Neural cell (in vitro differentiated cells): Measurements from ENCODE around the gene POSTN. TPM values are rescaled to one million over a fixed set of nuclear protein-coding genes. Genes with fewer than 3 reads are reported as not detected.

Experiments used
- H2AFZ ChIP-seq: fragments of 200-600, 300-800 bp; sonication (generic), shearing (Covaris generic); 2 replicates; pipeline ENCODE4 v1.6.0; 2014; ENCODE audit warnings: low read depth, mild to moderate bottlenecking, antibody characterized with exemption, low read length, moderate library complexity
- H3F3A ChIP-seq: fragments of 200-600 bp; shearing (Covaris generic); 2 replicates; pipeline ENCODE4 v1.6.1; 2016; ENCODE audit warnings: mild to moderate bottlenecking, moderate library complexity, mixed read lengths, antibody characterized with exemption, low read length; ENCODE audit not compliant: insufficient read depth, poor library complexity, severe bottlenecking
- H3K27ac ChIP-seq: fragments of 200-600, 300-800 bp; sonication (generic), shearing (Covaris generic); 2 replicates; pipeline ENCODE4 v1.5.1; 2014; ENCODE audit warnings: mild to moderate bottlenecking, low read length, moderate library complexity
- H3K27me3 ChIP-seq: fragments of 300-800, 200-600 bp; sonication (generic), shearing (Covaris generic); 2 replicates; pipeline ENCODE4 v1.6.0; 2014; ENCODE audit warnings: mild to moderate bottlenecking, low read depth, low read length, moderate library complexity; ENCODE audit not compliant: insufficient read depth
- H3K36me3 ChIP-seq: fragments of 300-800, 200-600 bp; sonication (generic), shearing (Covaris generic); 2 replicates; pipeline ENCODE4 v1.5.1; 2014; ENCODE audit warnings: mild to moderate bottlenecking, antibody characterized with exemption, low read length, moderate library complexity; ENCODE audit not compliant: insufficient read depth
- H3K4me2 ChIP-seq: fragments of 300-800, 200-600 bp; sonication (generic), shearing (Covaris generic); 2 replicates; pipeline ENCODE4 v1.6.0; 2014; ENCODE audit warnings: mild to moderate bottlenecking, low read length
- H3K4me3 ChIP-seq: fragments of 300-800, 200-600 bp; sonication (generic), shearing (Covaris generic); 2 replicates; pipeline ENCODE4 v1.5.1; 2014; ENCODE audit warnings: mild to moderate bottlenecking, low read length, moderate library complexity
- H3K79me2 ChIP-seq: fragments of 200-600 bp; shearing (Covaris generic); replicated peaks from 2 replicates; pipeline ENCODE4 v1.6.0; 2014; ENCODE audit warnings: mild to moderate bottlenecking, low read length, moderate library complexity; ENCODE audit not compliant: insufficient read depth
- H3K9ac ChIP-seq: fragments of 300-800, 200-600 bp; sonication (generic), shearing (Covaris generic); 2 replicates; pipeline ENCODE4 v1.6.1; 2016; ENCODE audit warnings: mild to moderate bottlenecking, low read length, mixed read lengths
- H3K9me2 ChIP-seq: fragments of 200-600 bp; shearing (Covaris generic); 2 replicates; pipeline ENCODE4 v1.6.1; 2016; ENCODE audit warnings: mild to moderate bottlenecking, low read length, mixed read lengths; ENCODE audit not compliant: insufficient read depth
- H3K9me3 ChIP-seq: fragments of 200-600, 300-800 bp; sonication (generic), shearing (Covaris generic); 2 replicates; pipeline ENCODE4 v1.6.1; 2016; ENCODE audit warnings: mild to moderate bottlenecking, mixed run types, low read length, moderate library complexity, mixed read lengths
- H4K20me1 ChIP-seq: fragments of 200-600 bp; shearing (Covaris generic); 2 replicates; pipeline ENCODE4 v1.6.1; 2016; ENCODE audit warnings: mild to moderate bottlenecking, mixed run types; ENCODE audit not compliant: insufficient read depth
- CTCF ChIP-seq: fragments of 450-650 bp; IDR thresholded peaks from 2 replicates; pipeline ENCODE4 v1.5.1; 2014; ENCODE audit warnings: antibody characterized with exemption, mild to moderate bottlenecking, moderate library complexity; ENCODE audit not compliant: poor library complexity, severe bottlenecking
- EP300 ChIP-seq: fragments of 450-650 bp; conservative IDR thresholded peaks from 2 replicates; pipeline ENCODE4 v1.6.1; 2014; ENCODE audit warnings: antibody characterized with exemption, mild to moderate bottlenecking, moderate library complexity; ENCODE audit not compliant: poor library complexity, severe bottlenecking
- EZH2 ChIP-seq: fragments of 200-600, 300-800 bp; shearing (Covaris generic), sonication (generic); IDR thresholded peaks from 2 replicates; pipeline ENCODE4 v1.6.1; 2014; ENCODE audit warnings: antibody characterized with exemption, low read length, borderline replicate concordance, mild to moderate bottlenecking; ENCODE audit not compliant: insufficient read depth, poor library complexity, severe bottlenecking
- MXI1 ChIP-seq: fragments of 450-650 bp; conservative IDR thresholded peaks from 2 replicates; pipeline ENCODE4 v1.6.1; 2014; ENCODE audit warnings: antibody characterized with exemption, mild to moderate bottlenecking; ENCODE audit not compliant: poor library complexity, severe bottlenecking
- POLR2AphosphoS5 ChIP-seq: IDR thresholded peaks from 2 replicates; pipeline ENCODE4 v1.6.1; 2012
- RAD21 ChIP-seq: fragments of 450-650 bp; conservative IDR thresholded peaks from 2 replicates; pipeline ENCODE4 v1.6.1; 2014; ENCODE audit warnings: antibody characterized with exemption, mild to moderate bottlenecking, moderate library complexity
- SMC3 ChIP-seq: fragments of 450-650 bp; conservative IDR thresholded peaks from 2 replicates; pipeline ENCODE4 v1.6.1; 2014; ENCODE audit warnings: antibody characterized with exemption, mild to moderate bottlenecking, moderate library complexity; ENCODE audit not compliant: poor library complexity
- TAF1 ChIP-seq: IDR thresholded peaks from 2 replicates; pipeline ENCODE4 v1.6.1; 2012; ENCODE audit warnings: low read depth
- polyA plus RNA-seq: library from polyadenylated mRNA; depleted of rRNA; stranded (reverse); fragments of >200 nt; gene quantifications from 2 replicates; pipeline ENCODE4 v1.2.3, GENCODE V29; 2014
- TF ChIP-seq, protein P1 (sequence below): IDR thresholded peaks from 2 replicates; pipeline ENCODE4 v1.6.1; 2012; ENCODE audit warnings: borderline replicate concordance

The POSTN gene
- polyA plus RNA-seq, 1 donor from 2014 or later, result 1.8 TPM

DNA sequence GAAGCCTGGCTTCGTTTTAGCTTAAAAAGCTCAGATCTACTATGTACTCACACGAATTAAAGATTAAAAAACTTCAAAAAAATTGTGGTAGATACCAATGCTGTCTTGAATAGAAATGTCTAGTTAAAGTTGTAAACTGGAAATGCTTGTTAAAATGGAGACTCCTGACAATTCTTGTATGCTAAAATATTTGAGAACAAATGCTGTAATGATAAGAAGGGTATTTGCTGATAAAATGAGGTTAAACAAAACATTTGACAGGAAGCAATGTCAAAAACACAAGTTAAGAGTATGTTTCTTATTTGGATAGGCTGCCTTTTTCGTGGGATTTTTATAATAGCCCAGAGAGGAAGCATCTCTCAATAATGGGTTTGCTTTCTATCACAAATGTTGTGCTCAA is 48.0 kb upstream of the POSTN start:
- Histone ChIP-seq H3K9ac (peak overlapping the region; percentile 17), H3K9me2 (no peaks in the 10 kb centered on the region), H3K27me3 (no peaks in the 10 kb centered on the region)

DNA sequence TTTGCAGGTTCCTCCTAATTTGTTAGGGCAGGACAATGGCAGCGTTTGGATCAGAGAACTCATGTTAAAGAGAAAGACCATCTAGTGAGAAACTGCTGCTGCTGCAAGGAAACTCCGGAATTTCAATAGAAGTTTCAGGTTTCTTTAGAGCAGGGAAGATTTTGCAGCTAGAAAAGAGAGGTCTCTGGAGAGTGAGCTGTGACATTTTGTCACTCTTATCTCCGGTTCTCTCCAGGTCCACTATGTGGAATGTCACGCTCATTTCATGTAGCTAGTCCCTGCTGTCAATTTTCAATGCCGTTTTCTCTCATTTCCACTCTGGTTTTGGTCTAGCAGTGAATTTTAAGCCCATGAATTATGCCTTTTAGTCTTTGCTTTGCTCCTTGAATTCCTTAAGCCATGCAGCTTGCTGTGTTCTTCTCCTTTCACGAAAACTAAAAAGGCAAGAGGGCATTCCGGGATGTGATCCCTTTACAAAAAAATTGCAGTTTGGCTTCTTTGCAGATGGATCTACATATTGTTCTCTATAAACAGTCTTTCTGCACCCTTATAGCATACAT is 46.7 kb upstream of the POSTN start:
- Histone ChIP-seq H3K27me3 (no peaks in the 10 kb centered on the region), H3K4me2 (peak overlapping the region; percentile 50), H2AFZ (no peak overlapping the region), H3K27ac (peak overlapping the region; percentile 62), H3K9me3 (no peaks in the 10 kb centered on the region), H3K4me3 (peak overlapping the region; percentile 48), H4K20me1 (no peaks in the 10 kb centered on the region), H3K36me3 (no peaks in the 10 kb centered on the region), H3K9me2 (no peaks in the 10 kb centered on the region), H3K79me2 (no peaks in the 10 kb centered on the region), H3K9ac (peak overlapping the region; percentile 24), H3F3A (peaks cover 4% of the 10 kb centered on the region)
- peak; percentile 14 for TF ChIP-seq SMC3
- TF ChIP-seq RAD21, result no peak
- TF ChIP-seq EP300, result peak; percentile 56
- TF ChIP-seq TAF1, result no peak
- TF ChIP-seq MXI1, result no peak
- TF ChIP-seq, protein P1, sequence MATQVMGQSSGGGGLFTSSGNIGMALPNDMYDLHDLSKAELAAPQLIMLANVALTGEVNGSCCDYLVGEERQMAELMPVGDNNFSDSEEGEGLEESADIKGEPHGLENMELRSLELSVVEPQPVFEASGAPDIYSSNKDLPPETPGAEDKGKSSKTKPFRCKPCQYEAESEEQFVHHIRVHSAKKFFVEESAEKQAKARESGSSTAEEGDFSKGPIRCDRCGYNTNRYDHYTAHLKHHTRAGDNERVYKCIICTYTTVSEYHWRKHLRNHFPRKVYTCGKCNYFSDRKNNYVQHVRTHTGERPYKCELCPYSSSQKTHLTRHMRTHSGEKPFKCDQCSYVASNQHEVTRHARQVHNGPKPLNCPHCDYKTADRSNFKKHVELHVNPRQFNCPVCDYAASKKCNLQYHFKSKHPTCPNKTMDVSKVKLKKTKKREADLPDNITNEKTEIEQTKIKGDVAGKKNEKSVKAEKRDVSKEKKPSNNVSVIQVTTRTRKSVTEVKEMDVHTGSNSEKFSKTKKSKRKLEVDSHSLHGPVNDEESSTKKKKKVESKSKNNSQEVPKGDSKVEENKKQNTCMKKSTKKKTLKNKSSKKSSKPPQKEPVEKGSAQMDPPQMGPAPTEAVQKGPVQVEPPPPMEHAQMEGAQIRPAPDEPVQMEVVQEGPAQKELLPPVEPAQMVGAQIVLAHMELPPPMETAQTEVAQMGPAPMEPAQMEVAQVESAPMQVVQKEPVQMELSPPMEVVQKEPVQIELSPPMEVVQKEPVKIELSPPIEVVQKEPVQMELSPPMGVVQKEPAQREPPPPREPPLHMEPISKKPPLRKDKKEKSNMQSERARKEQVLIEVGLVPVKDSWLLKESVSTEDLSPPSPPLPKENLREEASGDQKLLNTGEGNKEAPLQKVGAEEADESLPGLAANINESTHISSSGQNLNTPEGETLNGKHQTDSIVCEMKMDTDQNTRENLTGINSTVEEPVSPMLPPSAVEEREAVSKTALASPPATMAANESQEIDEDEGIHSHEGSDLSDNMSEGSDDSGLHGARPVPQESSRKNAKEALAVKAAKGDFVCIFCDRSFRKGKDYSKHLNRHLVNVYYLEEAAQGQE, result peak; percentile 19

More for the DNA sequence above, 48.0 kb upstream of the POSTN start:
- peak overlapping the region; percentile 70 for H3K27ac ChIP-seq
- H2AFZ ChIP-seq, result no peak overlapping the region
- no peaks in the 10 kb centered on the region for H3K9me3 ChIP-seq
- peaks cover 4% of the 10 kb centered on the region for H3F3A ChIP-seq
- H4K20me1 ChIP-seq, result no peaks in the 10 kb centered on the region
- no peaks in the 10 kb centered on the region for H3K79me2 ChIP-seq
- peak overlapping the region; percentile 38 for H3K4me3 ChIP-seq
- peak overlapping the region; percentile 37 for H3K4me2 ChIP-seq
- TF ChIP-seq, protein P1, result no peak
- TF ChIP-seq MXI1 (no peak), RAD21 (no peak), TAF1 (no peak), POLR2AphosphoS5 (no peak)
- H3K36me3 ChIP-seq, result peaks cover 6% of the 10 kb centered on the region

DNA sequence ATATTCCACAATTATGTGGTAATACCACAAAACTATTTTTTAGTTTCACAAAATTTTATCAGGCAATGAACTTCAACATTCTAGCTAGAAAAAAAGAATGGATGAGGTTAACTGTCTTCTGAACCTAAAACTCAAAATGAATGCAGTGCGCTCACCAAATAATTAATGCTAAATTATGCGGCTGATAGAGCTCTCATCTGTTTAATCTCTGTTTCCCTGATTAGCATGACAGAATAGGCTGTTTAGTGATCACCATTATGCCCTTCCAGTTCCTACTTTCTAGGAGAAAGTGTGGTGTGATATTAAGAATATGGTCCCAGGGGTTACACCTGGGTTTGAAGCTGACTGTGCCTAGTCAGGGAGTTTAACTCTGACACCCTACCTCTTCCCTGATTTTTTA is 42.8 kb upstream of the POSTN start:
- no peaks in the 10 kb centered on the region for H4K20me1 ChIP-seq
- H3K27ac ChIP-seq, result no peak overlapping the region
- no peaks in the 10 kb centered on the region for H3K79me2 ChIP-seq
- TF ChIP-seq CTCF (no peak), EZH2 (no peak), EP300 (no peak), SMC3 (no peak), MXI1 (no peak), TAF1 (no peak), RAD21 (no peak), POLR2AphosphoS5 (no peak)
- TF ChIP-seq, protein P1, result no peak
- H3F3A ChIP-seq, result peaks cover 4% of the 10 kb centered on the region
- no peak overlapping the region for H2AFZ ChIP-seq
- H3K9ac ChIP-seq, result no peak overlapping the region
- H3K27me3 ChIP-seq, result no peaks in the 10 kb centered on the region
- H3K36me3 ChIP-seq, result no peaks in the 10 kb centered on the region
- no peak overlapping the region for H3K4me2 ChIP-seq
- no peaks in the 10 kb centered on the region for H3K9me3 ChIP-seq
- H3K4me3 ChIP-seq, result no peak overlapping the region
- no peaks in the 10 kb centered on the region for H3K9me2 ChIP-seq
